ENCODE measurements around the gene PDILT. TPM values are rescaled to one million over a fixed set of nuclear protein-coding genes. Genes with fewer than 3 reads are reported as not detected.

PDILT gene
- total RNA-seq, 1 experiment from 2014 or later, result not detected

GRCh38 chr16:20348365-20349185 is 56.0 kb downstream of the PDILT start (continued):
- TF ChIP-seq ZBTB43 (CRISPR knock-in tag; IDR thresholded peaks at IDR 0.05) (no peak), HMGXB4 (CRISPR knock-in tag; IDR thresholded peaks at IDR 0.05) (peak; percentile 72), ZNF423 (CRISPR knock-in tag; IDR thresholded peaks at IDR 0.05) (no peak), ATF1 (CRISPR knock-in tag; IDR thresholded peaks at IDR 0.05) (0 out of 2 replicates have a peak, but pooled peaks have one; percentile 39), FOXK1 (CRISPR knock-in tag; IDR thresholded peaks at IDR 0.05) (no peak), HMGA2 (CRISPR knock-in tag; IDR thresholded peaks at IDR 0.05) (no peak), USF2 (CRISPR knock-in tag; IDR thresholded peaks at IDR 0.05) (no peak; the same call in 1 of the 2 replicates), ATF2 (CRISPR knock-in tag; IDR thresholded peaks at IDR 0.05; ENCODE audit: borderline replicate concordance, low read depth) (no peak), NR3C1 (CRISPR knock-in tag; conservative IDR thresholded peaks at IDR 0.05; ENCODE audit: low read depth) (0 out of 2 replicates have a peak, but pooled peaks have one; percentile 40), ZNF281 (CRISPR knock-in tag; IDR thresholded peaks at IDR 0.05) (no peak), IRF2 (CRISPR knock-in tag; IDR thresholded peaks at IDR 0.05; ENCODE audit: borderline replicate concordance, low read depth) (no peak), NFYB (CRISPR knock-in tag; conservative IDR thresholded peaks at IDR 0.05; ENCODE audit: low read depth) (no peak), IRF1 (CRISPR knock-in tag; IDR thresholded peaks at IDR 0.05) (no peak), CTCF (IDR thresholded peaks at IDR 0.05) (peak; percentile 63; the same call in 1 of the 2 replicates), RELA (CRISPR knock-in tag; IDR thresholded peaks at IDR 0.05; ENCODE audit: borderline replicate concordance) (0 out of 2 replicates have a peak, but pooled peaks have one; percentile 57), NFATC4 (CRISPR knock-in tag; IDR thresholded peaks at IDR 0.05) (no peak), GABPB1 (CRISPR knock-in tag; IDR thresholded peaks at IDR 0.05) (no peak), AR (CRISPR knock-in tag; IDR thresholded peaks at IDR 0.05) (no peak), CDX4 (CRISPR knock-in tag; IDR thresholded peaks at IDR 0.05; ENCODE audit: borderline replicate concordance) (no peak), USF1 (CRISPR knock-in tag; IDR thresholded peaks at IDR 0.05) (0 out of 2 replicates have a peak, but pooled peaks have one; percentile 14)
